HG03354 (cell line): ENCODE results near the gene TMBIM1.
"Not testable (repeated sequence)": the region's sequence is repeated elsewhere in the genome, so short reads cannot be mapped to it uniquely, and the experiment has no call there.

Experiments used
- ATAC-seq: cut with Tn5 transposase; IDR thresholded peaks from one replicate; pipeline ENCODE4 v1.9.1; 2021; ENCODE audit warnings: mild to moderate bottlenecking; ENCODE audit not compliant: unreplicated experiment, poor library complexity, severe bottlenecking

The TMBIM1 gene

DNA sequence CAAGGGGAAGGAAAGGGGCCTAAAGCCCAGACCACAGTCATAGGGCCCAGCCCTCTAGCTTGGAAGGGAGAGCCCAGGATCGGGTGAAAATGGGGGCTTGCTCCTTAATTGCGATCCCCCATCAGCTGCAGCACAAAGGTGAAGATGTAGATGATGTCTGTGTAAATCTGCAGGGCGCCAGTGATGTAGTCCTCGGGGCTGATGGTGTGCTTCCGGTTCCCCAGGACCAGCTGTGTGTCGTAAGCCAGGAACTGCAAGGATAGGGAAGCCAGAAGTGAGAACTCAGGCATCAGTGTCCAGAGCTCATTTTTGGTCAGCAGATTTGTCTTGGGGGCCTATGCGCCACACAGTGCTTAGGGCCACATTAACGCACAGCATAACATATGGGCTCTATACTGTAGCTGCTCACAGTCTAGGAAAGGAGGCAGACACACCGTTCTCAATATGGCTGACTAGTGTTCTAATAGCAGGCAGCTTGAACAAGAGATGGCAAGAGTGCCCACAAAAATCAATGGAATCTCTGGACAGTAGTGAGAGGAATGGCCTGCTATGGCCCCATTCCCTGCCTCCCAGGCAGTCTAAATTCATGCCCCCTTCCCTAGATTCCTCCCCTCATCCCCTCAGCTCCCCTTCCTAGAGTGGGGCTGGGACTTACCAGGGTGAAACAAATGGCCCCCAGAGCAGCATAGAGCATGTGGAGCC lies 16.8 kb downstream of the TMBIM1 start:
- ATAC-seq: no peak

DNA sequence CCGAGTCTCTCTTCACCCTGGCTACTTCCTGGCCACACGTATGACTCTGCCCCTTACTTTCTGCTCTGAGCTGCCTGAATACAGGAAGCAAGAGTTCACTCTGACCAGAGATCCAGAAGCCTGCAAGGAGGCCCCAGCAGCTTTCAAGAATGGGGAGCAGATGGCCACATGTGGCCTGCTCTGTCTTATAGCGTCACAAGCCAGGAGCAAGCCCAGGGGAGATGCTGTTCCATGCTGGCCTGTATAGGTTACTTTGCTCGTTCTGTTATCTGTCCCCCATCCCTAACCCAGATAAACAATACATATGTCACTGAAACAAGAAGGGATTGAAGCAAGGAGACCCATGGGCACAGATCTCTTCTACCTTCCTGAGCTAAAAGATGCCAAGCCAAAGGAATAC lies 17.7 kb downstream of the TMBIM1 start:
- ATAC-seq: no peak

DNA sequence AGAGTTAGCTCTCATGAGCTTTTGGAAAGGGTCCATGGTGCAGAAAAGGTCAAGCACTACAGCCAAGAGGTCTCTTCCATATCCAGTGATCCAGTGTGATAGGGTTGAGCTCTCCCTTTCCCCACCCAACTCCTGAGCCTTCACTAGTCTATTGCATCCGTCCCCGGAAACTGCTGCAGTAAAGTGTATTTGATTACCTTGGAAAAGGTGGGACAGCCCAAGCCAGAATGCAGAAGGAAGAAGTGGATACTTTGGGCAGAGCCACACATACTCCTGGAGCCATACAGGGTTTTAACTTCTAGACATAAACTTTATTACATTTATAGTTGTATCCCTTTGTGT lies 18.4 kb downstream of the TMBIM1 start:
- ATAC-seq: no peak

DNA sequence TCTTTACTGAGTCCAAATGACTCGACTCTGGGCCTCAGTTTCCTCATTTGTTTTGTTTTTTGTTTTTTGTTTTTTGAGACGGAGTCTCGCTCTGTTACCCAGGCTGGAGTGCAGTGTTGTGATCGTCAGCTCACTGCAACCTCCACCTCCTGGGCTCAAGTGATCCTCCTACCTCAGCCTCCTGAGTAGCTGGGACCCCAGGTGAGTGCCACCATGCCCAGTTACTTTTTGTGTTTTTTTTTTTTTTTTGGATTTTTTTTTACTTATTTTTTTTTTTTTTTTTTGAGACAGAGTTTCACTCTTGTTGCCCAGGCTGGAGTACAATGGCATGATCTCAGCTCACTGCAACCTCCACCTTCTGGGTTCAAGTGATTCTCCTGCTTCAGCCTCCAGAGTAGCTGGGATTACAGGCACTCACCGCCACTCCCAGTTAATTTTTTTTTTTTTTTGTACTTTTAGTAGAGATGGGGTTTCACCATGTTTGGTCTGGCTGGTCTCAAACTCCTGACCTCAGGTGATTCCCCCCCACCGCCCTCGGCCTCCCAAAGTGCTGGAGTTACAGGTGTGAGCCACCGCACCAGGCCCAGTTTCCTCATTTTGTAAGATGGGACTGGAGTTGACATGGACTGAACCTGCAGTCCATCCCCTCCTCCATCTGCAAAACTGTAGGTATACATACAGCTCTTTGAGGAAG lies 18.9 kb downstream of the TMBIM1 start:
- ATAC-seq: not testable (repeated sequence)

DNA sequence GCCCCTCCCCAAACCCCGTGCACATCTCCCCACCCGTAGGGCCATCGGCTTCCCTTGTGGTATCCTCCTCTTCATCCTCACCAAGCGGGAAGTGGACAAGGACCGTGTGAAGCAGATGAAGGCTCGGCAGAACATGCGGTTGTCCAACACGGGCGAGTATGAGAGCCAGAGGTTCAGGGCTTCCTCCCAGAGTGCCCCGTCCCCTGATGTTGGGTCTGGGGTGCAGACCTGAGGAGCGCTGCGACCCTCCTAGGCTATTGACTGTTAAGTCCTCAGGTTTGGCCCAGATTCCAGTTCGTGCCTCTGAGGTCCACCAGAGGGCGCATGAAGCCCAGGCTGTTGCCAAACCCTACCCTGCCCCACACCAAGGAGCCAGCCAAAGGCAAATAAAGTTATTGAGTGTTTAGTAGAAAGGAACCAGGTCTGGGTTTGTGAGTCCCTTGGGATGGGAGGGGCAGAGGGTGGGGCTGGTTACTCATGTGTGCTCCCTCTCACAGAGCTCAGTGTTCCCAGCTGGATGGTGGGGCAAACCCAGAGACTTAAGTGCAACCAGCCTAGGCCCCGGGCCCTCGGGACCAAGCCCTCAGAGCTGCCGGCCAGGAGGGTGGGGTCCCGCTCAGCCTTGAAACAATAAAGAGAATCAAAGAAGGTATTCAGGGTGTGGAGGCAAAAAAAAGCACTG lies 19.6 kb downstream of the TMBIM1 start:
- peak; percentile 31 for ATAC-seq

- no peak for ATAC-seq
These were observed 20.3 kb downstream of the TMBIM1 start for GRCh38 chr2:218271865-218272530.

DNA sequence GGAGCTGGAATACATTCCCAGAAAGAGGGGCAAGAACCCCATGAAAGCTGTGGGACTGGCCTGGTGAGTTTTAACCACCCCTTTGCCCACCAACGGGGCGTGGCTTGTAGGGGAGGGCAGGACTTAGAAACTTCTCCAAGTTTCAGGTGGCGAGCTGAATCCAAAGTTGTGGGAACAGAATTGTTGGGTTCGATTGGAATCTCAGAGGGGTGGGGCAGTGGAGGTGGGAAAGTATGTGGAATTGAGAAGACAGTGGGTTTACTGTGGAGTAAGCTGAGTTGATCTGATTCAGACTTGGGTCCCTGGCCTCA lies 20.9 kb downstream of the TMBIM1 start:
- ATAC-seq: no peak

DNA sequence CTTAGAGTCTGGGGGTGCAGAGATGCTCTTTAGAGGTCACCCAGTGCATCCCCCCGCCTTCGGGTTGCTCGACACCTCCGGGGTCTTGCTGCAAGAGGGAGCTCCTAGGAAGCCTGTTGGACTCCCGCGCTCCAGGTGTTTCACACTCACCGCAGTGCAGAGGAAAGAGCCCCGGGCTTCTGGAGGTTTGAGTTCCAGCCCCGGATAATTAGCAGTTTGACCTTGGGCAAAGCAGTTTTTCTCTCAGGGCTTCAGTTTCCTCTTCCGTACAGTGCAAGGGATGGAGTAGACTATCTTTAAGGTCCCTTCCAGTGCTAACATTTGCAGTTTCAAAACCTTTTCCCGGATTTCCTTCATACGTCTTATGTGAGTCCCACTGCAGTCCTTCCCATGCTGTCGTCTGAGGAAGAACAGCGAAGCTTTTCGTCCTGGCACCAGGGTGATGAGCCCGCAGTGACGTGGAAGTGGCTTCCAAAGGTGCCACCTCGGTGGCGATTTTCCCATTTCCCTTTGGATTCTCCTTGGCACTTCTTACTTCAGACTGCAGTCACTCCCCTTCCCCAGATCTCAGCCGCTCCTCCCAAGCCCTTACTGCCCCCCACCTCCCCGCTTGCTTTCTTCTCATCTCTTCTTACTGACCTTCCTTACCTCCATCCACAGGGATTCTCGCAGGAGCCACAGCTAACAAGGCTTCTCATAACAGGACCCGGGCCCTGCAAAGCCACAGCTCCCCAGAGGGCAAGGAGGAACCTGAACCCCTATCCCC lies 21.4 kb downstream of the TMBIM1 start:
- no peak for ATAC-seq

- peak; percentile 91 for ATAC-seq
These were observed 22.2 kb downstream of the TMBIM1 start, which contains the start of the genes AAMP and PNKD for GRCh38 chr2:218269900-218270720. Gene AAMP, minus strand, starts transcription at chr2:218270137. Its CDS starts 51 bp downstream, at chr2:218270086. Gene PNKD, plus strand, starts transcription at chr2:218270519. Its CDS starts 17 bp downstream, at chr2:218270536.

GRCh38 chr2:218267259-218267658 lies 25.0 kb downstream of the TMBIM1 start:
- ATAC-seq: no peak

DNA sequence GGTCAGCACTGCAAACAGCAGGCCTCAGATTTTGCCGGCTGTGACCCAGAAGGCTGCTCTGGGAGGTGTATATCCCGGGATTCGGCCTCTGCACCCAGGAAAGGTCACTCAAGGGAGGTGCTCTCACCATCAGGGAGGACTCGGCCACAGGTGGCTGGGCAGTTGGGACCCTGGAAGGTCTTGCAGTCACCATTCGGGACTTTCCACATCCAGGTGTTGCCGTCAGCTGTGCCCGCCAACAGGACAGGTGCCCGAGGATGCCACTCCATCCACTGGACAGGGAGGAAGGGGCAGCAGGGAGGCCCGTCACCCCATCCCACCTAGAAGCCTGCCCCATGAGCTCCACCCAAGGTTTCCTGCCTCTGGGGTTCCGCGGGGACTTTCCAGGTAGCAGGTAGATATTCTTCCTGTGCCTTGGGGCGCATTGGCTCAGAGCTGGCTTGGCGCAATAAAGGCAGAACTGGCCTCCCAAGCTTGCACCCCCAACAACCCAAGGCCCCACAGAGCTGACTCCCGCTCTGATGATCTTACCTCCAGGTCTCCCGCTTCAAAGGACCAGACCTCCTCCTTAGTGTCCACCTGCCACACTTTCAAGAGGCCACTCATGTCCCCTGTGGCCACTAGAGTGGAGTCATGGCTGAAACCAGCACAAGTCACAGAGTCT lies 25.9 kb downstream of the TMBIM1 start:
- no peak for ATAC-seq

DNA sequence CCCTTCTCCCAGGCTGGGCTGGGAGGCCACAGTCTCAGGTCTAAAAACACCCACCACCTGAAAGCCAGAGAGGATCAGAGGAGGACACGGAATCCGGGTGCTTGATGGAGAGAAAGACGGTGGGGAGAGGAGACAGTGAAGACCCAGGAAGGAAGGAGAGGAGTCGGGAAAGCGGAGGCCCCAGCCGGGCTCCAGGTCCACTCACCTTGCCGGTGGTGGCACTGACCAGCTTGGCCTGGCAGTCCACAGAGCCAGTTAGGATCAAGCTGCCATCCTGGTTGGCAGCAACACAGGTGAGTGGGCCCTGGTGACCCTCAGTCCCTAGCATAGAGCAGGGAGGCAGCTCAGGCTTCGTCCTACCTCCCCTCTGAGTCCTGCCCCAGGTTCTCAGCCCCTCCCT lies 26.7 kb downstream of the TMBIM1 start:
- no peak for ATAC-seq

DNA sequence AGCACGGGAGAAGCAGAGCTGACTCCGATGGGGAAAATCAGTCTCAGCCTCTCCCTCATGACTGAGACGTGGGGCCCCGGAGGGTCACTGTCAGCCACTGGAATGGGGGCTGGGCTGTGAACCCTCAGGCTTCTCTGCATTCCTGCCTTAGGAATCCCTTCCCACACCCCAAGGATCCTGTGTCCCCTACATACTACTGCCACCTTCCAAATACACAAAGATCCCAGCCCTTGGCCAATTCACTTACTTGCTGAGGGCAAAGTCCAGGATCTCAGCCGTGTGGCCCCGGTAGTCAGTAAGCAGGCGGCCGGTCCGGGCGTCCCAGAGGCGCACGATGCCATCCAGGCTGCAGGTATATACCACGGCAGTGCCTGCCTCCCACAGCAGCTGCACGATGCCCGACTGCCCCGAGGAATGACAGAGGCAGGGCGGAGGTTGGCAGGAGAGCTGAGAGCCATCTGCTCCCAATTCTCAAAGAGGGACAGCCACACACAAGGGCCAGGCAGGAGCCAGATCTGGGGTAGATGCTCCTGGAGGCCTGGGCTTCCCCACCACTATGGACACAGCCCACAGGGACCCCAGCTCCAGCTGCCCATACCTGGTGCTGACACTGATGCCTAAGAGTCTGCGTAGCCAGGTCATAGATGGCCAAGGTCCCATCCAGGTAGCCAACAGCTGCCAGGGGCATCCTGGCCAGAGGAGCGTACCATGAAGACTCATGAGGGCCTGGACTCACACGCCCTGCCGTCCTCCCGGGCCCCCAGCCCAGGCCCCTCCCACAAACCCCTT lies 27.3 kb downstream of the TMBIM1 start:
- ATAC-seq: no peak

DNA sequence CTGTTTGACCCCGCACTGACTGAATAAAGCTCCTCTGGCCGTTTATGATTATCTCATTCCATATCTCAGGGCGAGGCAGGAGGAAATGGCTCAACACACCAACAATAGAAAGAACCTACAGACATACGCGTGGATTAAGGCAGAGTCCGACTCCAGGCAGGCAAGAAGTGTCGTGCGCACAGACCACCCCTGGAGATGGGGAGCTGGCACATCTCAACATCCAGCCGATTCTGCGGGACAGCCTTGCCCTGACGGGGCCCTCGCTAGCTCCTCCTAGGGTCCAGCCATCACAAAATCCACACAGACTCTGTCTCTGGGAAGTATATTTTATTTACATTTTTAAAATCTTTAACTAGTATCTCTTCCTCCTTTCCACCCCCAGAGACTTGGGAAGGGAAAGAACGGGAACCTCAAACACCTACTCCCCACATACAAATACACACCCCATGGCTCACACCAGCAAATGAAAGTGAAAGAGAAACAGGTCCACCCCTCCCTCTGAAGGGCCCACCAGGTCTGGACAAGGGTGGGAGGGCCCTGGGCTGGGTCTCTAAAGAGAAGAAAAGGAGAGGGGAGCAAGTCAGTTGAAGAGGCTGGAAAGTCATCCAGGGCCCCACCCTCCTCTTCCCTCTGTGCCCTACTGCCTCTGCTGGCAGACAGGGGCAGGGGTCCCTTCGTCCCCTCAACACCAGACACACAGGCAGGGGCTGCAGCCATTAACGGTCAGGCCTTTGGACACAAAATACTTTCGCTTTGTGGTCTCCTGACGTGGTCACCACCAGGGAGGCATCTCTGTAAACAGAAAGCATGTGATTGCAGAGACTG lies 28.3 kb downstream of the TMBIM1 start:
- no peak for ATAC-seq

DNA sequence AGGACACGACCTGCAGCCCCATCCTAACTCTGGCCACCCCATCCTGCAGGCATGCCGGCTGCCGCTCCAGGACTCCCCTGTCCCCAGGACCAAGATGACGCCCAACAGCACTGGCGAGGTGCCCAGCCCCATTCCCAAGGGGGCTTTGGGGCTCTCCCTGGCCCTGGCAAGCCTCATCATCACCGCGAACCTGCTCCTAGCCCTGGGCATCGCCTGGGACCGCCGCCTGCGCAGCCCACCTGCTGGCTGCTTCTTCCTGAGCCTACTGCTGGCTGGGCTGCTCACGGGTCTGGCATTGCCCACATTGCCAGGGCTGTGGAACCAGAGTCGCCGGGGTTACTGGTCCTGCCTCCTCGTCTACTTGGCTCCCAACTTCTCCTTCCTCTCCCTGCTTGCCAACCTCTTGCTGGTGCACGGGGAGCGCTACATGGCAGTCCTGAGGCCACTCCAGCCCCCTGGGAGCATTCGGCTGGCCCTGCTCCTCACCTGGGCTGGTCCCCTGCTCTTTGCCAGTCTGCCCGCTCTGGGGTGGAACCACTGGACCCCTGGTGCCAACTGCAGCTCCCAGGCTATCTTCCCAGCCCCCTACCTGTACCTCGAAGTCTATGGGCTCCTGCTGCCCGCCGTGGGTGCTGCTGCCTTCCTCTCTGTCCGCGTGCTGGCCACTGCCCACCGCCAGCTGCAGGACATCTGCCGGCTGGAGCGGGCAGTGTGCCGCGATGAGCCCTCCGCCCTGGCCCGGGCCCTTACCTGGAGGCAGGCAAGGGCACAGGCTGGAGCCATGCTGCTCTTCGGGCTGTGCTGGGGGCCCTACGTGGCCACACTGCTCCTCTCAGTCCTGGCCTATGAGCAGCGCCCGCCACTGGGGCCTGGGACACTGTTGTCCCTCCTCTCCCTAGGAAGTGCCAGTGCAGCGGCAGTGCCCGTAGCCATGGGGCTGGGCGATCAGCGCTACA lies 29.4 kb downstream of the TMBIM1 start:
- no peak for ATAC-seq

- no peak for ATAC-seq
These were observed 30.1 kb downstream of the TMBIM1 start for GRCh38 chr2:218262237-218262600.
